ENCODE results near the gene MBOAT7. TPM values are rescaled to one million over a fixed set of nuclear protein-coding genes. Genes with fewer than 3 reads are reported as not detected.
"Not testable (repeated sequence)": the region's sequence is repeated elsewhere in the genome, so short reads cannot be mapped to it uniquely, and the experiment has no call there.

MBOAT7 gene
- total and polyA plus RNA-seq, 2 of the 4 experiments (the other 2 are of a cell fraction) = 11.3 to 121 TPM

DNA sequence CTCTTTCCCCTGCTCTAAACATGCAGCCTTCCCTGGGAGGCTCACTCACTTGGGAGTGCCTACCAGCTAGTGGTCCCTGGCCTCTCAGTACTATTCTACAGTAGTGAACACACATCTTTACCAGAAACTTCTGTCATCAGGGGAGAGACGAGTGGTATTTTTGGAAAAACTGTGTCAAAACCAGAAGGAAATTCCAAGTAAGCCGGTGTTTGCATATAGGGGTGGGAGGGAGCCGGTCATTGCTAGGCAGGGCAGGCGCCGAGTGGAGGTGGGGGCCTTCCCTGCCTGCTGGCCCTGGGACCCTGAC lies 18.2 kb upstream of the MBOAT7 start:
- peaks cover 86% of the 10 kb centered on the region for H4K20me1 ChIP-seq (ENCODE audit: insufficient read depth, low read length)
- no peak overlapping the region; the same call in 1 of the 2 replicates for H3K4me2 ChIP-seq (ENCODE audit: low read depth, low read length)
- ChIA-PET CTCF (no interaction called here), POLR2A (ENCODE audit: unreplicated experiment) (interaction anchor here (1.5 kb wide), 1 partner anchor 18 kb away, joined by 6 read pairs; the partner anchor contains the start of gene MBOAT7)
- no peak overlapping the region for H2BK20ac ChIP-seq (ENCODE audit: low read depth, low read length)
- no TSS peak for BruUV-seq (replicated peaks)
- no peak overlapping the region for H4K91ac ChIP-seq (ENCODE audit: insufficient read depth, low read depth, low read length)
- no peak overlapping the region for H3K23ac ChIP-seq (ENCODE audit: low read depth, low read length)
- in situ Hi-C loops (cut with MboI; ENCODE audit: low sequenced_read_pairs) = loop anchor here (10.0 kb wide), 1 partner anchor 247 kb away; no protein-coding TSS in a partner anchor
- H3K9me3 ChIP-seq (ENCODE audit: control insufficient read depth, insufficient read depth, low read length) = no peaks in the 10 kb centered on the region
- no peak overlapping the region for H2BK5ac ChIP-seq (ENCODE audit: low read depth, low read length, poor library complexity, severe bottlenecking)
- no peaks in the 10 kb centered on the region for H3K27me3 ChIP-seq (ENCODE audit: control insufficient read depth, insufficient read depth, low read length)
- H2BK120ac ChIP-seq (ENCODE audit: low read depth, low read length) = no peak overlapping the region
- H3K9me1 ChIP-seq (ENCODE audit: insufficient read depth, low read length) = peaks cover 30% of the 10 kb centered on the region
- no peak overlapping the region for H2AK9ac ChIP-seq (replicated peaks; ENCODE audit: low read depth, low read length, poor library complexity)
- H3K4ac ChIP-seq (ENCODE audit: low read depth, low read length) = no peak overlapping the region
- H4K5ac ChIP-seq (ENCODE audit: low read depth, low read length) = no peak overlapping the region
- H2AK5ac ChIP-seq (ENCODE audit: low read depth, low read length) = no peak overlapping the region
- no peak overlapping the region for H3K14ac ChIP-seq (replicated peaks; ENCODE audit: low read depth, low read length)
- H3K9ac ChIP-seq (ENCODE audit: low read depth, low read length) = no peak overlapping the region
- H3K79me1 ChIP-seq (ENCODE audit: low read depth in 1 of 2, low read length in 2 of 2) = peaks cover 8 to 76% of the 10 kb centered on the region in 2 experiments
- peaks cover 35% of the 10 kb centered on the region for H3K4me1 ChIP-seq (ENCODE audit: control insufficient read depth, insufficient read depth, low read length)
- peaks cover 50% of the 10 kb centered on the region for H3K36me3 ChIP-seq (ENCODE audit: control insufficient read depth, insufficient read depth, low read length)
- 92% methylated on average over 2 of the region's 5 CpGs; no CpG with 5 or more reads in 1 of the 2 experiments for WGBS, 2 experiments (ENCODE audit: extremely low coverage in 2 of 2, insufficient read length in 1 of 2)
- no peak for ATAC-seq (ENCODE audit: low read depth)
- no peak overlapping the region for H2AFZ ChIP-seq (replicated peaks; ENCODE audit: low read length, poor library complexity)
- H3K27ac ChIP-seq (ENCODE audit: insufficient read depth, low read length) = peak overlapping the region; percentile 5; the same call in 1 of the 2 replicates
- no peak overlapping the region for H2BK15ac ChIP-seq (ENCODE audit: low read depth, low read length)
- DNase-seq = no peak
- dilution Hi-C loops (cut with HindIII; ENCODE audit: low sequenced_read_pairs, unreplicated experiment) = no loop called here
- H3K18ac ChIP-seq (ENCODE audit: low read depth, low read length) = no peak overlapping the region
- no peak overlapping the region for H4K8ac ChIP-seq (ENCODE audit: low read depth in 2 of 2, low read length in 2 of 2)
- no peak overlapping the region for H3K4me3 ChIP-seq (ENCODE audit: insufficient read depth, low read depth, low read length)
- TF ChIP-seq CEBPB (IDR thresholded peaks at IDR 0.05; ENCODE audit: low read depth, low read length) (no peak), RAD21 (IDR thresholded peaks at IDR 0.05; ENCODE audit: low read length) (no peak), FOS (IDR thresholded peaks at IDR 0.05; ENCODE audit: low read depth, low read length) (no peak), MAFK (IDR thresholded peaks at IDR 0.05; ENCODE audit: low read depth, low read length) (no peak), RFX5 (IDR thresholded peaks at IDR 0.05; ENCODE audit: low read depth, low read length) (no peak), CHD1 (IDR thresholded peaks at IDR 0.05; ENCODE audit: low read depth, low read length) (no peak), POLR2A (IDR thresholded peaks at IDR 0.05; ENCODE audit: low read depth, low read length) (no peak)
- intact Hi-C loops (cut with micrococcal nuclease) = no loop called here
- H3K56ac ChIP-seq (ENCODE audit: extremely low read depth, insufficient read depth, low read length) = no peak overlapping the region

GRCh38 chr19:54207193-54207592 lies 17.8 kb upstream of the MBOAT7 start:
- H3K4me2 ChIP-seq (ENCODE audit: low read depth, low read length); H2BK5ac ChIP-seq (ENCODE audit: low read depth, low read length, poor library complexity, severe bottlenecking); H3K18ac ChIP-seq (ENCODE audit: low read depth, low read length); dilution Hi-C loops (cut with HindIII; ENCODE audit: low sequenced_read_pairs, unreplicated experiment); H3K9me3 ChIP-seq (ENCODE audit: control insufficient read depth, insufficient read depth, low read length); H3K9ac ChIP-seq (ENCODE audit: low read depth, low read length); H2BK15ac ChIP-seq (ENCODE audit: low read depth, low read length); H3K27ac ChIP-seq (ENCODE audit: insufficient read depth, low read length); H3K4ac ChIP-seq (ENCODE audit: low read depth, low read length); H4K5ac ChIP-seq (ENCODE audit: low read depth, low read length); H2AFZ ChIP-seq (replicated peaks; ENCODE audit: low read length, poor library complexity); H3K27me3 ChIP-seq (ENCODE audit: control insufficient read depth, insufficient read depth, low read length); H4K91ac ChIP-seq (ENCODE audit: insufficient read depth, low read depth, low read length); H2BK20ac ChIP-seq (ENCODE audit: low read depth, low read length); H2BK120ac ChIP-seq (ENCODE audit: low read depth, low read length); POLR2A ChIA-PET (ENCODE audit: unreplicated experiment); intact Hi-C loops (cut with micrococcal nuclease); ATAC-seq (ENCODE audit: low read depth); H3K14ac ChIP-seq (replicated peaks; ENCODE audit: low read depth, low read length); H3K4me3 ChIP-seq (ENCODE audit: insufficient read depth, low read depth, low read length); H2AK9ac ChIP-seq (replicated peaks; ENCODE audit: low read depth, low read length, poor library complexity); H3K56ac ChIP-seq (ENCODE audit: extremely low read depth, insufficient read depth, low read length); H3K23ac ChIP-seq (ENCODE audit: low read depth, low read length); DNase-seq; CTCF ChIA-PET; H4K8ac ChIP-seq (ENCODE audit: low read depth in 2 of 2, low read length in 2 of 2); H2AK5ac ChIP-seq (ENCODE audit: low read depth, low read length); BruUV-seq (replicated peaks): not testable (repeated sequence)
- peaks cover 11 to 80% of the 10 kb centered on the region in 2 experiments for H3K79me1 ChIP-seq (ENCODE audit: low read depth in 1 of 2, low read length in 2 of 2)
- H3K9me1 ChIP-seq (ENCODE audit: insufficient read depth, low read length) = peaks cover 33% of the 10 kb centered on the region
- peaks cover 37% of the 10 kb centered on the region for H3K4me1 ChIP-seq (ENCODE audit: control insufficient read depth, insufficient read depth, low read length)
- peaks cover 53% of the 10 kb centered on the region for H3K36me3 ChIP-seq (ENCODE audit: control insufficient read depth, insufficient read depth, low read length)
- H4K20me1 ChIP-seq (ENCODE audit: insufficient read depth, low read length) = peaks cover 91% of the 10 kb centered on the region
- in situ Hi-C loops (cut with MboI; ENCODE audit: low sequenced_read_pairs) = loop anchor here (10.0 kb wide), 1 partner anchor 248 kb away; no protein-coding TSS in a partner anchor
- WGBS, 2 experiments (ENCODE audit: extremely low coverage in 2 of 2, insufficient read length in 1 of 2) = 85% methylated on average over 6 of the region's 23 CpGs; no CpG with 5 or more reads in 1 of the 2 experiments

Data from IMR-90 (cell line).